HG03280 (cell line): ENCODE results near the gene MBD6.
"Not testable (repeated sequence)": the region's sequence is repeated elsewhere in the genome, so short reads cannot be mapped to it uniquely, and the experiment has no call there.

Experiments used
- ATAC-seq: cut with Tn5 transposase; IDR thresholded peaks from one replicate; pipeline ENCODE4 v1.9.1; 2021; ENCODE audit warnings: mild to moderate bottlenecking, moderate library complexity; ENCODE audit not compliant: unreplicated experiment

Gene MBD6

GRCh38 chr12:57513677-57514076, 8.9 kb upstream of the MBD6 start:
- ATAC-seq: not testable (repeated sequence)

GRCh38 chr12:57514246-57514645, 8.4 kb upstream of the MBD6 start:
- ATAC-seq: not testable (repeated sequence)

GRCh38 chr12:57514720-57515407, 7.8 kb upstream of the MBD6 start:
- ATAC-seq: no peak

- no peak for ATAC-seq
These were observed 7.2 kb upstream of the MBD6 start for GRCh38 chr12:57515408-57515933.

DNA sequence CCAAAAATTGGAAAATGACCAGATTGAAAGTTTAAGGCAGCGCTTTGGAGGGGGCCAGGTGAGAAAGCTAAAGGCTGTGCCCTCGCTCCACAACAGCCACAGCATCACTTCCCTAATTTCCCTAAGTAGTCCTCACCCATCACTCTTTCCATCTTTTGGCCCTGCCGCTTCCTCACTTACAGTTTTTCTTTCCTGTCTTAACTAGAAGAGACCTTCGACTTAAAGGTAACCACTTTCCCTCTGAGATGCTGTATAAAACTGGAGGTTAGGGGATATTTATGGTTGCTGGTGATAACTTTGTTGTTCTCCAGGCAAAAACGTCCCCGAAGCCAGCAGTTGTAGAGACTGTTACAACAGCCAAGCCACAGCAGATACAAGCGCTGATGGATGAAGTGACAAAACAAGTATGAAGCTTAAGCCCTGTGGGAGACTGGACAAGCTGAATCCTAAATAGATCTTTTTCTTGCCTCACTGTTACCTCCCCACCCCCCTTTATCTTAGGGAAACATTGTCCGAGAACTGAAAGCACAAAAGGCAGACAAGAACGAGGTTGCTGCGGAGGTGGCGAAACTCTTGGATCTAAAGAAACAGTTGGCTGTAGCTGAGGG, 6.6 kb upstream of the MBD6 start:
- ATAC-seq: no peak

GRCh38 chr12:57516617-57517153, 5.9 kb upstream of the MBD6 start:
- no peak for ATAC-seq

DNA sequence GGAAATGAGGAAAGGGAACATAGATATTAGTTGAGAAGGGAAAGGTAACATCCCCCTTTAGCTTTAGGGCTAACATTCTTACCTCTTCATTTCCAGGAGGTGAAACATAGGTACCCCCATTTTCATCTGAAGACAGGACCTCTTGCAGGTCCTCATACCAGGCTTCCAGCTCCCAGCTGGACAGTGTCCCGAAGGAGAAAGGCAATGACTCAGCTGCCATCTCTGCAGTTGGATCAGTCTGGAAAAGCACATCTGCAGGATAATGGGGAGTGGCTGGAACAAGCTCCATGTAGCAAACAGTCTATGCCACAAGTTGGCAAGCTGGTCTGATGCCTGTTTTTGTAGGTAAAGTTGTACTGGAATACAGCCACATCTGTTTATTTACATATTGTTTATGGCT, 5.4 kb upstream of the MBD6 start:
- no peak for ATAC-seq

GRCh38 chr12:57517718-57518117, 4.9 kb upstream of the MBD6 start:
- not testable (repeated sequence) for ATAC-seq

- no peak for ATAC-seq
These were observed 4.3 kb upstream of the MBD6 start for GRCh38 chr12:57518176-57518919.

DNA sequence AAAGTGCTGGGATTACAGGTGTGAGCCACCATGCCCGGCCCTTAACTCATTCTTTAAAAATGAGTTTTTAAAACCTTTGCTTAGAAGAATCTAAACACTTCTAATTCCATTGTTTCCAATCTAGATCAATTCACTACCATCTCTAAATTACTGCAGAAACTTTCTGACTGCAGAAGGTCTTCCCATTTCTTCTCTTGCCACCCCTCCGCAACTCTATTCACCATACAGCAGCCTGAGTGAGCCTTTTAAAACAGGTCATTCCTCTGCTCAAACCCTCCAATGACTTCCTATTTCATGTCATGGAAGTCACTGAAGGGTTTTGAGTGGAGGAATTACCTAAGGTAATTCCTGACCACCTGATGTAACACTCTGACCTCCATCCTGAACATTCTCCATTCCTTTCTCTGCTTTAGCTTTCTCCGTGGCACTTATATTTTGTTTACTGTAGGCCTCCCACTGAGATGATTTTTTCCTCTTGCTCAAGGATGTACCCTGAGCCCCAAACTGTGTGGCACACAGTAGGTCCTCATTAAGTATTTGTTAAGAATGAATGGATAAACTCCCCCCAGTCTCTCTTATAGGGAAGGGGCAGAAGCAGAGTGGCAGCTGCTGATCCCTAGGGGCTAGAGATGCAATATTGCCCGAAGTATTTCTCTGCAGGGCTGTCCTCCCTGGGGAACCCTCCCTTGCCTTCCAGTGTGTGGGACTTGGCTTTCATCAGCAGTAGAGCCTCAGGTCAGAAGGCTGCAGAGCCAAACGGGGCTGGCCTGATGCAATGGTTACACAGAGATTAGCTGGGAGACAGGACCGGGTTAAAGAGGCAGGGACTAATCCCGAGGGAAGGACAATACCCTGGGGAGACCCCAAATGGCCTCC, 3.5 kb upstream of the MBD6 start:
- no peak for ATAC-seq

- ATAC-seq: peak; percentile 2
These were observed 2.9 kb upstream of the MBD6 start for GRCh38 chr12:57519796-57520052.

DNA sequence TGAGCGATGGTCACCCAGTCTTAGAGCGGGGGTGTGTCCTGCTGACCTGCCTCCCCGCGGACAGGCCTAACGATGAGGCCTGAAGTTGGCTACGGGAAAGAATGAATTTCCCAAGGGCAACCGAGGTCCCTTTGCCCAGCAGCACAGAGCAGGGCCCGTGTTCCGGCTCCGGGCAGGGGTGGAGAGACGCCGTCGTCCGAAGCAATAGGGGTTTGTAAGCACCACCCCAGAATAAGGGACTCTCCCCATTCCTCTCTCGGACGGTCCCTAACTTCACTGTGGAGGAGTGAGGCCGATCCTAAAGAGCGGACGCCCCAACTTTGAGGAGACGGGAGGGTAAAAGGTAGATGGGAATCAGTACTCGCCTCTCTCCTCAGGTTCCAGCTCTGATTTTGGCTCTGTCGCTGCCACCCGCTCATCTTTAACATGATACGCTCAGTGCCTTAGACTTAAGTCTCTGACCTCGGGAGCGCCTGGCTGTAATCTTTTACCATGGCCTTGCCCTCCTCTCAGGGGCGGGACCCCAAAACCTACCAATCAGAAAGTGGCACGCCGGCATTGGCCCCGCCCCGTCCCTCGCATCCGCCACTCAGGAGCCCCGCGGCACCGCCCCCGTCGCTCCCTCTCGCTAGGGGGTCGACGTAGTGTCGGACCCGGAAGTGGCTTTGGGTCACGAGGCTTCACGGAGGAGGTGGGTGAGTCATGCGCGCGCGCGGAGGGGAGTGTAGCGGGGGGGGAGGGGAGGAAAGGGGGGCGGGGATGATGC, 2.4 kb upstream of the MBD6 start, which contains the start of gene DDIT3:
DDIT3 (minus strand) TSS at position 462 of the 766 bp plus-strand sequence. CDS start 3,108 bp downstream, outside the sequence.
- ATAC-seq: peak; percentile 63

- no peak for ATAC-seq
These were observed 1.1 kb upstream of the MBD6 start for GRCh38 chr12:57521525-57522010.

GRCh38 chr12:57522887-57523705, 472 bp downstream of the MBD6 start:
- no peak for ATAC-seq

DNA sequence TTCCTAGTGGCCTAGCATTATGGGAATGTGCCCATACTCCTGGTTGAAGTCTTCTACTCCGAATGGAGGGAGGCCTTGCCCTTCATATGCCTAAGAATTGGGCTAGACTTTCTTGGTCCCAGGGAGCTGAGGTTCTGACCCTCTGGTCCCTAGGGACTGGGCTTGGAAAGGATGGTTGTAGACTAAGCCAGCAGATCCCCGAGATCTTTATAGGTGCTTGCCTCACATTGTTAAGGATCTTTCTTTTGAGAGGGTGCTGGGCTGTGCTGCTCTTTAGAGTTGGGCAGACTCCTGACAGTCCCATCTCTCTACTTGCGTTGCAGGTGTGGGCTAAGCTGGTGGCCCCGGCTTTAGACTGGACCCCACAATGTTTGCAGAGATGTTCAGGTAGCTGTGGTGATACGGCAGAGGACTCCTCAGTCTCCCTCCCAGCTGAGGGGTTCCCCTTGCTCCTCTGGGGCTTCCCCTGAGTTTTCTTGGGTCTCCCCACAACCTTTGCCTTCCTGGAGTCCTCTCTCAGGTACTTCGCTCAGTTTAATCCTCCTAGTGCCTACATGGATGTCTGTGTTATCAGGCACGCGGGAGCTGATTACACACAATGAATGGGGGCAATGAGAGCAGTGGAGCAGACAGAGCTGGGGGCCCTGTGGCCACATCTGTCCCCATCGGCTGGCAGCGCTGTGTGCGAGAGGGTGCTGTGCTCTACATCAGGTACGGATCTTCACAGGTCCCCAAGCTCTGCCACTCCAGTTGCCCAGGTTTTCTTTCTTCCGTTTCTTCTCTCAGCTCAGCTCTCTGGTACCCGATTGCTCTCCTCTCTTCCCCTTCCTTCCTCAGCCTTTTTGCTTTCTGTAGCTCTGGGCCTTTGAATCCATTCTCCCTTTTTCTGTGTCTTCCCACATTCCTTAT, 1.3 kb downstream of the MBD6 start:
- ATAC-seq: no peak

DNA sequence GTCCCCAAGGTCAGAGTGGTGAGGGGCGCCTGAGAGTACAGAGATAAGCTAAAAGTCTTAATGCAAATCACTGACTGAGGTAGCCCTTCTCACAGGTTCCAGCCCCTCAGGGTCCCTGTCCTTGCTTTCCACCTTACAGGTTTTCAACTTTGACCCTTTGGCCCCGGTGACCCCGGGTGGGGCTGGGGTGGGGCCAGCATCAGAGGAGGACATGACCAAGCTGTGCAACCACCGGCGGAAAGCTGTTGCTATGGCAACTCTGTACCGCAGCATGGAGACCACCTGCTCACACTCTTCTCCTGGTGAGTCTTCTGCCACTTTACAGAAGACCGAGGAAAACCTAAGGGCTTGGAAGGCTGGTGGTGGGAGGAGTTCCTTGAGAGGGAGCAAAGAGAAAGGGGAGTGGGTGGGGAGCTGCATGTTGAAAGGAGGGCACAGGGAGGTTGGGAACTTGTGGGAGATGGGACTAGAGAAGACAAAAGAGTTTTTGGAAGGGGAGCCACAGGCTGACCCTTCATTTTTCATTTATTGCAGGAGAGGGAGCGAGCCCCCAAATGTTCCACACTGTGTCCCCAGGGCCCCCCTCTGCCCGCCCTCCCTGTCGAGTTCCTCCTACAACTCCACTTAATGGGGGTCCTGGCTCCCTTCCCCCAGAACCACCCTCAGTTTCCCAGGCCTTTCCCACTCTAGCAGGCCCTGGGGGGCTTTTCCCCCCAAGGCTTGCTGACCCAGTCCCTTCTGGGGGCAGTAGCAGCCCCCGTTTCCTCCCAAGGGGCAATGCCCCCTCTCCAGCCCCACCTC, 2.4 kb downstream of the MBD6 start:
- ATAC-seq: no peak
